CMK (cell line): ENCODE measurements around the gene GPR137.

ENCODE experiments used
- DNase-seq: peaks from one replicate; pipeline ENCODE4 v3.0.0-alpha.2; 2010; ENCODE audit warnings: low read depth

Gene GPR137

DNA sequence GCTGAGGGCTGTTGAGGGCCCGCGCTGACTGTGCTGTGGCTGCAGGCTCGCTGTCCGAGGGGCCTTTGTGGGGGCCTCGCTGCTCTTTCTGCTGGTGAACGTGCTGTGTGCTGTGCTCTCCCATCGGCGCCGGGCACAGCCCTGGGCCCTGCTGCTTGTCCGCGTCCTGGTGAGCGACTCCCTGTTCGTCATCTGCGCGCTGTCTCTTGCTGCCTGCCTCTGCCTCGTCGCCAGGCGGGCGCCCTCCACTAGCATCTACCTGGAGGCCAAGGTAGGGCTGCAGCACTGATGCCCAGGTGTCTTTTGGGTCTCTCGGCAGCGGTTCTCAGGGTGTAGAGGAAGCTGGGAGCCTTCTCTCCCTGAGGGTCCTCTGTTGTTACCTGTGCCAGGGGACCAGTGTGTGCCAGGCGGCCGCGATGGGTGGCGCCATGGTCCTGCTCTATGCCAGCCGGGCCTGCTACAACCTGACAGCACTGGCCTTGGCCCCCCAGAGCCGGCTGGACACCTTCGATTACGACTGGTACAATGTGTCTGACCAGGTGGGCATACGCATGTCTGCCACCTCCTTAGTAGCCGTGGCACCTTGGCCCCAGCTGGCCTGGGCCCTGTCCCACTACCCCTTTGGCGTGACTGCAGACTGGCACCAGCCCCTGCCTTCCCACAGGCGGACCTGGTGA lies 2.2 kb downstream of the GPR137 start:
- no peak for DNase-seq

DNA sequence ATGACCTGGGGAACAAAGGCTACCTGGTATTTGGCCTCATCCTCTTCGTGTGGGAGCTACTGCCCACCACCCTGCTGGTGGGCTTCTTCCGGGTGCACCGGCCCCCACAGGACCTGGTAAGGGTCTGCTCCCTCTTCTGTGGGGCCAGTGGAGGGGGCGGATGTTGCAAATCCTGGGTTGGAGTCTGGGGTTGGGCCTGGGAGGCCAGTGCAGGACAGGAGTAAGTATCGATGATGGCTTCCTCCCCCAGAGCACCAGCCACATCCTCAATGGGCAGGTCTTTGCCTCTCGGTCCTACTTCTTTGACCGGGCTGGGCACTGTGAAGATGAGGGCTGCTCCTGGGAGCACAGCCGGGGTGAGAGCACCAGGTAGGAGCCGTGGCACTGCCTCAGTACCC lies 2.7 kb downstream of the GPR137 start:
- DNase-seq: no peak

DNA sequence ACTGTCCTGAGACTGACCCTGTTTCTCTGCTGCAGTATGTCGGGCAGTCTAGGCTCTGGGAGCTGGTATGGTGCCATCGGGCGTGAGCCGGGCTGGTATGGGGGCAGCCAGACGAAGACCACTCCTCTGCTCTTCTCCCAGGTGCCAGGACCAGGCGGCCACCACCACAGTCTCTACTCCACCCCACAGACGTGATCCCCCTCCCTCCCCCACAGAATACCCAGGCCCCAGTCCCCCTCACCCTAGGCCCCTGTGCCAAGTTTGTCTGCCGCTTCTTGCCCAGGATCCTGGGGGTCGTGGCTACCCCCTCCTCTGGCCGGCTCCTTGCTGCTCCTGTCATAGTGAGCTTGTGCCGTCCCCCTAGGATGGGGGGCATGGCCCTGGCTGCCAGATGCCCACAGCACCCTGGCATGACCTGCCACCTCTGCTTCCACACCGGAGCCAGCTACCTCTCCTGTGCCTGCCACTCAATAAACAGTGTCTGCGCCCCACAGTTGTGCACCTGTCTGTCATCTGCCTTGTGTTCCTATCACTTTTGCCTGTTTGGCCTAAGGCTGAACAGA lies 3.4 kb downstream of the GPR137 start:
- DNase-seq: no peak

GRCh38 chr11:64290352-64291261 lies 5.0 kb downstream of the GPR137 start:
- no peak for DNase-seq

DNA sequence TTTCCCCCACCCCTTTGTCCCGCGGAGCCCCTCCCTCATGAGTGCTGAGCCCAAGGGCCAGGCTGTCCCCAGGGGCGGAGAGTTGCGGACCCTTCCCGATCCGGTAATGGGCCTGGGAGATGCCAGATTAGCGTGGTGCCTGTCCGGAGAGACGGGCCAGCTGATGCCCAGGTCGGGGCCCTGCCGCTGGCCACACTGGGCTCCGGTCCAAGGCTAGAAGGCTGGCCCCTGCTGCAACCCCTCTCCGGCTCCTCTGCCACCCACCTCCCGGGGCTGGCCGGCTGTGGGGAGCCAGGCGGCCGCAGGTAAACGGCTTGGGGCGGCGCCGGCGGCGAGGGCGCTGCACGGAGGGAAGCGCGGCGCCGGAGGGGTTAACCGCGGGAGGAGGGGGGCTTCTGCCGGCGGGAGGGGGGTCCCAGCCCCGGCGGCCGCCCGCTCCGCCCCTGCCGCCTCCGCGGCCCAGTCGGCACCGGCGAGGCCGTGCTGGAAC lies 5.7 kb downstream of the GPR137 start, which contains the start of gene KCNK4:
Gene KCNK4 (plus strand): TSS at position 41 of the 490 bp plus-strand sequence. CDS start 1,717 bp downstream, outside the sequence.
- no peak for DNase-seq

GRCh38 chr11:64291752-64292459 lies 6.3 kb downstream of the GPR137 start:
- no peak for DNase-seq

DNA sequence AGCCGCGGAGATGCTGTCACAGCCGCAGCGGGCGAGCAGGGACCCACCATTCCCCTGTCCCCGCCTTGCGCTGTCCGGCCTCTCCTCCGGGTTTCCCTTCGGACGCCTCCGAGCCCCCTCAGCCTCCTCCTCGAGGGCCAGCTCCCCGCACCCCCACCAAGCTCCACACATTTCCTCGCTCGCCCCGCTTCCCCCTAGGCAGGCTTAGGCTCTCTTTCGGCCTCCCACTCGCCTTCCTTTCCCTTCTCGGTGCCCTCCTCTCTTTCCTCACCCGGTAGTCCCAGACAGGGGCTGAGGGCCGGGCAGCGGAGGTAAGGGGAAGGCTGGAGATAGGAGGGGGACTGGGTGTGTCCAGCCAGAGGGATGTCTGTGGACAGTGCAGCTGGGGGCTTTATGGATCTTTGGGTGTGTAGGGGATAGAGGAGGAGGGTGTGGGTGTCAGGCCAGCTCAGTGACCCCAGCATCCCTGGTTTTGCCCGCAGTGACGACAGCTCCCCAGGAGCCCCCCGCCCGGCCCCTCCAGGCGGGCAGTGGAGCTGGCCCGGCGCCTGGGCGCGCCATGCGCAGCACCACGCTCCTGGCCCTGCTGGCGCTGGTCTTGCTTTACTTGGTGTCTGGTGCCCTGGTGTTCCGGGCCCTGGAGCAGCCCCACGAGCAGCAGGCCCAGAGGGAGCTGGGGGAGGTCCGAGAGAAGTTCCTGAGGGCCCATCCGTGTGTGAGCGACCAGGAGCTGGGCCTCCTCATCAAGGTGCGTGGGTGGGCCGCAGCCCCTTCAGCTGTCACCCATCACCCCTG lies 7.0 kb downstream of the GPR137 start:
- DNase-seq: no peak

DNA sequence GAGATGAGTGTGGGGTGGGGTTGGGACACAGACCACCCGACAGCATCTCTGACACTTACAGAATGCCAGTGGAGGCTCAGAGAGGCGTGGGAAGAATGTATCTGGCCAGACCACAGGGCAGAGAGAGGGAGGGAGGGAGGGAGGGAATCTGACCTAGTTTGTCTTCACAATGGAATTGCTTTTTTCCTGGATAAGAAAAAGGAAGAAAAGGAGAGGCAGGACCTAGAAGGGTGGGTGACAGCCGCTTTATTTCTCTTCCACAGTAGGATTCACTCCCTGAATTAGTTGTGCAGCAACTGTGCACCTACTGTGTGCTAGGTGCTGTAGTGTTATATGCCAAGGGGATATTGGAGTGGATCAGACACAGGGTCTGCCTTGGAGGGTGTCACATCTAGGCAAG lies 9.1 kb downstream of the GPR137 start:
- no peak for DNase-seq

GRCh38 chr11:64295760-64296159 lies 10.1 kb downstream of the GPR137 start:
- no peak for DNase-seq

DNA sequence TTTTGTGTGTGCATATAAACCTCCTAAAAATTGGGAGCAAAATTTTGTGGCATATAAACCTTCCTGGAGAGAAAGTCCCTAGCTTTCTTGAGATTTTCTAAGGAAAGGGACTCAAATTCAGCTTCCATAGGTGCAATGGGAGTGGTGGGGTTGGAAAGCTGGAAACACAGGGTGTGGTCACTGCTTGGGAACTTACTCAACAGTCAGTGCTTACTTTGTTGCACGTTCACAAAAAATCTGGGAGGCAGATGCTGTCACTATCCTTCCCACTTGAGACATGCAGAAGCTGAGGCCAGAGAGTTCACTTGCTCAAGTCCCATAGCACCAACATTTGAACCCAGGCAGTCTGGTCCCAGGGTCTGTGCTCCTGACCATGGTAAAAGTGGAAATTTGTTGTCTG lies 10.6 kb downstream of the GPR137 start:
- no peak for DNase-seq

DNA sequence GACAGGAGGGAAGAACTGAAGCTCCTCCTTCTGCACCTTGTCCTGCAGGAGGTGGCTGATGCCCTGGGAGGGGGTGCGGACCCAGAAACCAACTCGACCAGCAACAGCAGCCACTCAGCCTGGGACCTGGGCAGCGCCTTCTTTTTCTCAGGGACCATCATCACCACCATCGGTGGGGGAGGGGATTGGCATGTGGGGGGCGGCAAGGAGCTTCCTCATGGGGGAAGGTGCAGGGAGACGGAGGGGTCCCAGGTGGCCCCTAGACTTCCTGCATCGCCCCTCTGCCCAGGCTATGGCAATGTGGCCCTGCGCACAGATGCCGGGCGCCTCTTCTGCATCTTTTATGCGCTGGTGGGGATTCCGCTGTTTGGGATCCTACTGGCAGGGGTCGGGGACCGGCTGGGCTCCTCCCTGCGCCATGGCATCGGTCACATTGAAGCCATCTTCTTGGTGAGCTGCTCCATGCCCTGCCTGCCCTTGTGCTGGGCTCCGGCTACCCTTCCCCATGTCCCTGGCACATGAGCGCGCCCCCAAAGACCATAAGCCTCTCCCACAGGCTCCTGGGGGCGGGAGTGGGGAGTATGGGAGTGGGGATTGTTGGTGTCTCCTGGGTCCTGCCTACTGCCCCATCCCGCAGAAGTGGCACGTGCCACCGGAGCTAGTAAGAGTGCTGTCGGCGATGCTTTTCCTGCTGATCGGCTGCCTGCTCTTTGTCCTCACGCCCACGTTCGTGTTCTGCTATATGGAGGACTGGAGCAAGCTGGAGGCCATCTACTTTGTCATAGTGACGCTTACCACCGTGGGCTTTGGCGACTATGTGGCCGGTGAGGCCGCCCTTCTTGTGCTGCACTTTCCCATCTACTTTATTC lies 11.4 kb downstream of the GPR137 start:
- DNase-seq: no peak

GRCh38 chr11:64297699-64298358 lies 12.2 kb downstream of the GPR137 start:
- no peak for DNase-seq

DNA sequence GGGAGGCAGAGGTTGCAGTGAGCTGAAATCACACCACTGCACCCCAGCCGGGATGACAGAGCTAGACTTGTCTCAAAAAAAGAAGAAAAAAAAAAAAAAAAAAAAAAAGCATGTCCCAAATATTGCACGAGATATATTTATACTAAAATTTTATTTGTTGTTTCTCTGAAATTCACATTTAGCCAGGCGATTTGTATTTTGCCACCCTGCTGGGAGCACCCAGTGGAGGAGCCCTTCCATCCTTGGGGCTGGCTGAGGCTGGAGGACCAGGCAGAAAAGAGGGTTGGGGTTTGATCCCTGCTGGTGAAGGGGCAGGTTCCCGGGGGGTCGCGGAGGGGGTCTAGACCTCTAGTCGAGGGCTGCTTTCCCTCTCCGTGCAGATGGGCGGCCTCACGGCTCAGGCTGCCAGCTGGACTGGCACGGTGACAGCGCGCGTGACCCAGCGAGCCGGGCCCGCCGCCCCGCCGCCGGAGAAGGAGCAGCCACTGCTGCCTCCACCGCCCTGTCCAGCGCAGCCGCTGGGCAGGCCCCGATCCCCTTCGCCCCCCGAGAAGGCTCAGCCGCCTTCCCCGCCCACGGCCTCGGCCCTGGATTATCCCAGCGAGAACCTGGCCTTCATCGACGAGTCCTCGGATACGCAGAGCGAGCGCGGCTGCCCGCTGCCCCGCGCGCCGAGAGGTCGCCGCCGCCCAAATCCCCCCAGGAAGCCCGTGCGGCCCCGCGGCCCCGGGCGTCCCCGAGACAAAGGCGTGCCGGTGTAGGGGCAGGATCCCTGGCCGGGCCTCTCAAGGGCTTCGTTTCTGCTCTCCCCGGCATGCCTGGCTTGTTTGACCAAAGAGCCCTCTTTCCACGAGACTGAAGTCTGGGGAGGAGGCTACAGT lies 13.6 kb downstream of the GPR137 start:
- no peak for DNase-seq

DNA sequence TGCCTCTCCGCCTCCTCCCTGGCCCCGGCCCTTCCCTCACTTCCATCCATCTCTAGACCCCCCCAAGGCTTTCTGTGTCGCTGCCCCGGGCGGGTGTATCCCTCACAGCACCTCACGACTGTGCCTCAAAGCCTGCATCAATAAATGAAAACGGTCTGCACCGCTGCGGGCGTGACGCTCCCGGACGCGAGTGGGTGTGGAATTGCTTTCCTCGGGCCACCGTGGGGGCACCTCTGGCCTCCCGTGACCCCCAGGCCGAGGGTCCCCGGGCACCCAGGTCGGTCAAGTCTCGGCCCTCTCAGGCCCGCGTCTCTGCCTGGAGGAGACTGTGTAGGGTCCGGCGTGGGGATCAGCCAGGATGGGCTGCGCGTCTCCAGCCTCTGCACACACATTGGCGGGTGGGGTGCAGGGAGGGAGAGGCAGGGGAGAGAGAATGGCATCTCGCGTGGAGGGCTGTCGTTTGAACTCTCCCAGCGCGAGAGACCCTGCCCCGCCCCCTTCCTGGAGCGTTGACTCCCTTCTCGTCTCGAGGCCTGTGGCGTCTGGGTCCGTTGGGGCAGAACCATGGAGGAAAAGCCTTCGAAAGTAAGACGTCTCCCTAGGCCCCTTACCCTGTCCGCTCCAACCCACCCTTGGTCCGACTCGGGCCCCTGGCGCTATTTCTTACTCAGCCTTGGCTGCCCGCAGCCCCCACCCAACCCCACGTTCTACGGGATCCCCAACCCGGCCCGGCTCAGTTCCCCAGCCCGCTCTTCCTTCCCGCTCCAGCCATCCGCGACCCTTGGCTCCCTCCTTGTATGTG lies 14.4 kb downstream of the GPR137 start, which contains the start of gene CATSPERZ:
Gene CATSPERZ (plus strand): TSS at position 512 of the 802 bp plus-strand sequence. CDS start 53 bp downstream, at position 565.
- DNase-seq: no peak

DNA sequence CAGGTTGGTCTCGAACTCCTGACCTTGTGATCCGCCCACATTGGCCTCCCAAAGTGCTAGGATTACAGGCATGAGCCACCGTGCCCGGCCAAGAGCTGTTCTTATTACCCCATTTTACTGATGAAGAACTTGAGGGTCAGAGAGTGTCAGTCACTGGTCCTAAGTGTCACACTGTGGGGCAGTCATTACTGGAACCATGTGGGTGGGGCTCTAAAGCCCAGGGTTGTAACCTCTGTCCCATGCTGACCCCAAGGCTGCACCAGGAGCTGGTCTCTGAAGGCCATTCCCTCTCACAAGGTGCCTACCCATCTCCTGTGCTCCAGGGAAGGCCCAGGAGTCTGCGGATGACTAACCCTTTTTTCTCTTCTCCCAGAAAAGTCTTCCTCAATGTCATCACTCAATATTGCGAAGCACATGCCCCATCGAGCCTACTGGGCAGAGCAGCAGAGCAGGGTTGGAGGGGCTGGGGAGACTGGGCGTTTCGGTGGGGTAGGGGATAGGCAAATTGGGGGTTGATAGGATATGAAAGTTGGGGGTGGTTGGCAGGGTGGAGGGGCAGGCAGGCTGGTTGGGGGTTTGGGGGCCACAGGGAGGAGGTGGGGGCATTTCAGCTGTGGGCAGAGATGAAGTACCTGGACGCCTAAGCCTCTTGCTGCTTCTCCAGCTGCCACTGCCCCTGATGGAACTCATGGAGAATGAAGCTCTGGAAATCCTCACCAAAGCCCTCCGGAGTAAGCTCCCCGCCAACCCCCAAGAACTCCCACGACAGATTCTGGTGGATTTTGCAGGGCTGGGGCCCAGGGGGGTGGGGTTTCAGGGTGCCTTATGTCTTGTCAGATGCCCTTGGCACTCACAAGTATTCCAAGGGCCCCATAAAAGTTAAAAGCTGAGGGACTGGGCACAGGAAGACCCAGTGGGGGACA lies 17.7 kb downstream of the GPR137 start:
- no peak for DNase-seq

GRCh38 chr11:64304032-64304315 lies 18.3 kb downstream of the GPR137 start:
- DNase-seq: no peak
